B cell (primary cell): Measurements from ENCODE around the gene TMEM87B.

Experiments
- EZH2 ChIP-seq: IDR thresholded peaks from 2 replicates; pipeline ENCODE4 v1.6.1; 2012; ENCODE audit warnings: borderline replicate concordance, low read depth, mild to moderate bottlenecking, moderate library complexity, low read length; ENCODE audit not compliant: insufficient read depth, poor library complexity, severe bottlenecking
- TF ChIP-seq, protein P1 (sequence below): fragments of 200-600 bp; IDR thresholded peaks from one replicate; pipeline ENCODE4 v1.8.0; 2022; ENCODE audit warnings: antibody characterized with exemption, mild to moderate bottlenecking

DNA sequence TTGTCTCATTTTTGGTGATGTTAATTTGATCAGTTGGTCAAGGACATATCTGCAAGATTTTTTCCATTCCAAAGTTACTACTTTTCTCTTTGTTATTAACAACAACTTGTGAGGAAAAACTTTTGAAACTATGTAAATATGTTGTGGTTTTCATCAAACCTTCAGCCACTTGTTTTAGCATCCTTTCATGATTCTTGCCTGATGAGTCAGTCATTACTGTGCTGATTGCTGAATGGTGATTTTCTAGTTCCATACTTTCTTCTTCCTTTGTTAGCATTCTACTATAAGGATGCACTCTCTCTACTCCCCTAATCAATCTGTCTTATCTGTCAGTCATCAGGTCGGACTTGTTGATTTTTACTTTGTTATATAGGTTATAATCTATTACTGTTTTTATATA lies 10.9 kb downstream of the TMEM87B start:
- TF ChIP-seq, protein P1, sequence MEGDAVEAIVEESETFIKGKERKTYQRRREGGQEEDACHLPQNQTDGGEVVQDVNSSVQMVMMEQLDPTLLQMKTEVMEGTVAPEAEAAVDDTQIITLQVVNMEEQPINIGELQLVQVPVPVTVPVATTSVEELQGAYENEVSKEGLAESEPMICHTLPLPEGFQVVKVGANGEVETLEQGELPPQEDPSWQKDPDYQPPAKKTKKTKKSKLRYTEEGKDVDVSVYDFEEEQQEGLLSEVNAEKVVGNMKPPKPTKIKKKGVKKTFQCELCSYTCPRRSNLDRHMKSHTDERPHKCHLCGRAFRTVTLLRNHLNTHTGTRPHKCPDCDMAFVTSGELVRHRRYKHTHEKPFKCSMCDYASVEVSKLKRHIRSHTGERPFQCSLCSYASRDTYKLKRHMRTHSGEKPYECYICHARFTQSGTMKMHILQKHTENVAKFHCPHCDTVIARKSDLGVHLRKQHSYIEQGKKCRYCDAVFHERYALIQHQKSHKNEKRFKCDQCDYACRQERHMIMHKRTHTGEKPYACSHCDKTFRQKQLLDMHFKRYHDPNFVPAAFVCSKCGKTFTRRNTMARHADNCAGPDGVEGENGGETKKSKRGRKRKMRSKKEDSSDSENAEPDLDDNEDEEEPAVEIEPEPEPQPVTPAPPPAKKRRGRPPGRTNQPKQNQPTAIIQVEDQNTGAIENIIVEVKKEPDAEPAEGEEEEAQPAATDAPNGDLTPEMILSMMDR: no peak
- no peak for TF ChIP-seq EZH2
